Measurements from ENCODE around the gene MORN4.

GRCh38 chr10:97599272-97599619 is 34.1 kb downstream of the MORN4 start:
- TF ChIP-seq TAF1 (IDR thresholded peaks at IDR 0.05; ENCODE audit: borderline replicate concordance, insufficient read depth, low read length) (no peak), SIN3A (IDR thresholded peaks at IDR 0.05; ENCODE audit: borderline replicate concordance, insufficient read depth, low read length) (no peak), POLR2AphosphoS5 (IDR thresholded peaks at IDR 0.05; ENCODE audit: low read depth, low read length) (no peak), REST (IDR thresholded peaks at IDR 0.05; ENCODE audit: insufficient read depth in 1 of 2, low read depth in 2 of 2, low read length in 2 of 2) (no peak)
